GM18861 (cell line): ENCODE results near the gene MED27.
"Not testable (repeated sequence)": the region's sequence is repeated elsewhere in the genome, so short reads cannot be mapped to it uniquely, and the experiment has no call there.

Source experiments
- ATAC-seq: cut with Tn5 transposase; IDR thresholded peaks from one replicate; pipeline ENCODE4 v1.9.1; 2021; ENCODE audit not compliant: unreplicated experiment

MED27 gene

GRCh38 chr9:132020272-132020671, 59.4 kb downstream of the MED27 start:
- no peak for ATAC-seq

GRCh38 chr9:132019702-132020101, 60.0 kb downstream of the MED27 start:
- no peak for ATAC-seq

GRCh38 chr9:132018957-132019405, 60.7 kb downstream of the MED27 start:
- no peak for ATAC-seq

- ATAC-seq, result no peak
Measured at GRCh38 chr9:132016456-132016855, 63.2 kb downstream of the MED27 start.

- no peak for ATAC-seq
Measured at GRCh38 chr9:132015866-132016265, 63.8 kb downstream of the MED27 start.

GRCh38 chr9:132014218-132014805, 65.4 kb downstream of the MED27 start:
- ATAC-seq, result no peak

- no peak for ATAC-seq
Measured at GRCh38 chr9:132012704-132013357, 66.8 kb downstream of the MED27 start.

- ATAC-seq, result no peak
Measured at GRCh38 chr9:132011896-132012295, 67.8 kb downstream of the MED27 start.

GRCh38 chr9:132011309-132011708, 68.4 kb downstream of the MED27 start:
- ATAC-seq, result no peak

GRCh38 chr9:132010201-132010600, 69.5 kb downstream of the MED27 start:
- not testable (repeated sequence) for ATAC-seq

GRCh38 chr9:132008855-132009812, 70.5 kb downstream of the MED27 start:
- ATAC-seq, result no peak

- ATAC-seq, result no peak
Measured at GRCh38 chr9:132008184-132008803, 71.4 kb downstream of the MED27 start.

- no peak for ATAC-seq
Measured at GRCh38 chr9:132007371-132008025, 72.2 kb downstream of the MED27 start.

- ATAC-seq, result peak; percentile 70
Measured at GRCh38 chr9:132006677-132007370, 72.8 kb downstream of the MED27 start.

- no peak for ATAC-seq
Measured at GRCh38 chr9:132005899-132006298, 73.8 kb downstream of the MED27 start.

GRCh38 chr9:132004323-132004722, 75.3 kb downstream of the MED27 start:
- no peak for ATAC-seq

- ATAC-seq, result no peak
Measured at GRCh38 chr9:132003896-132004295, 75.8 kb downstream of the MED27 start.

- no peak for ATAC-seq
Measured at GRCh38 chr9:132003319-132003704, 76.4 kb downstream of the MED27 start.

- no peak for ATAC-seq
Measured at GRCh38 chr9:132002643-132003318, 76.9 kb downstream of the MED27 start.

GRCh38 chr9:132001567-132001966, 78.1 kb downstream of the MED27 start:
- no peak for ATAC-seq
